ENCODE data around the gene SPCS3.
"Not testable (repeated sequence)": the region's sequence is repeated elsewhere in the genome, so short reads cannot be mapped to it uniquely, and the experiment has no call there.

SPCS3 gene

DNA sequence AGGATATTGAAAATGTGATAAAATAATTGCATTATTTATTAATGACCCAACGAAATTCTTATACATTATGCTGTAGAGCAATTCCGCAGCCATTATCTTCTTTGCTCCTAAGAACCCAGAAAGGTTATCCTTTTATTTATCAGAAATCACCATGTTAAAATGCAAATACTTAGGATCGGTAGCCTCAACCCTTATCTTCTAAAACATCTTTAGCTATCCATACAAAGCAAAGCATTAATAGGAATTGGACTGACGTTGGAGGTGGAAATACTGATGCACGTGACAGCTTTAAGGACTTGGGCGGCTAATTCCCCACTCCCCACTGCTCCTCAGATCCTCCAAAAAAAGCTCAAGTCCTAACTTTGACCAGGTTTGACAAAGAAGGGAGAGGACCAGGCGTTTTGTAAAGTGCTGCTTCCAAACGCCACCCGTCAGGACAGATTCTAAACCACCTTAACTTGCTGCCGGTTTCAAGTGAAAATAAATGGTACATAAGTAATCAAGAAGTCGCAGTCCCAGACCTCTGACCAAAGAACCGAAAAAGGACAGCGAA is 539 bp upstream of the SPCS3 start:
- H3K4me1 Mint-ChIP-seq: peaks cover 28% of the 10 kb centered on the region
- H3K4me3 Mint-ChIP-seq: peak overlapping the region; percentile 91
- ATAC-seq (ENCODE audit: low read depth) (no peak), DNase-seq (ENCODE audit: low spot score in 2 of 2) (no peak)
- H3K36me3 Mint-ChIP-seq: peaks cover 2% of the 10 kb centered on the region
- no peaks in the 10 kb centered on the region for H3K9me3 Mint-ChIP-seq
- no peaks in the 10 kb centered on the region for H3K27me3 Mint-ChIP-seq
- H3K27ac Mint-ChIP-seq: peak overlapping the region; percentile 94

DNA sequence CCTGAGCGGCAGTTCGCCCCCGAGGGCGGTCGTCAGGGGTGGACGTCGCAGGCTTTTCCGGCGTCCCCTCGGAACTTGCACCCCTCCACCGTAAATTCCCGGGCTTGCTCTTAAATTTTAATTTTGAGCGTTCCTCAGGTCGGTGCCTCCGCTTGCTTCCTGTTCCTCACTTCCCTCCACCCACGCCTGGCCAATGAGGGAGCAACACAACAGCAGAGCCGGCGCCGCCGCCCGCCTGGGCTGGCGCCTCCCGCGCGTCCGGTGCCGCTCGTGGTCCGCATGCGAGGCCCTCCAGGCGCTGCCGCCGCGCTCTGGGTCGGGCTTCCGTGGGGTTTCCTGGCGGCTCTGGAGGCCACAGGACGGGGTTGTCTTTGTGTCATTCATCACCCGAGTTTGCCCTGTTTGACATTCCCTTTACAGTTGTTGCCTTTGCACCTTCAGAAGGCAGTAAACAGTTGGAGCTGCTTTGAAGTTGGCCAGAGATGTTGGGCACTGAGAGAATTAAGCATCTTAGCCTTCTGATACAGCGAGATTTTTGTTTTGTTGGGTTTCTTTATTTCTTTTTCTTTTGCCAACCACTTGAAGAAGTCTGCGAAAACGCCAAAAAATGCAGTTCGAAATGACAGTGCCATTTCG is 692 bp downstream of the SPCS3 start:
- Mint-ChIP-seq H3K4me3 (peak overlapping the region; percentile 91), H3K9me3 (no peaks in the 10 kb centered on the region), H3K27ac (peak overlapping the region; percentile 94), H3K4me1 (peaks cover 30% of the 10 kb centered on the region), H3K36me3 (peaks cover 4% of the 10 kb centered on the region), H3K27me3 (no peaks in the 10 kb centered on the region)
- ATAC-seq (ENCODE audit: low read depth) (peak; percentile 73), DNase-seq (ENCODE audit: low spot score in 2 of 2) (peak; percentile 73 to 78)

DNA sequence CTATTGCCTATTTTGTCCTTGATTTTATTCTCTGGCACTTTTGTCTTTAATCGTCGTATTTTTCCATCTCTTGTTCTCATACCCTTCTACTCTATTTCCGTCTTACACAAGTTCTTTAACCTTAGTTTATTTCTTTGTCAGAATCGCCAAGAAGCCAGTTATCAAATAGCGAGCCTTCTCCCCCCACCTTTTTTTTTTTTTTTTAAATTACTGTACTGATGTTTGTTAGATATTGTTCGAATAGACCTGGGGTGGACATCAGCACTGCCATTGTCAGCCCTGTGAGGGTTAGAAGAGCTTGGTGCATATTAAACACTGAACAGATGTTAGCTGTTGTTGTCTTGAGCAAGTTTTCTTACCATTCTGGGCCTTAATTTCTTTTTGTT is 1.2 kb downstream of the SPCS3 start:
- H3K36me3 Mint-ChIP-seq: peaks cover 4% of the 10 kb centered on the region
- peak overlapping the region; percentile 94 for H3K27ac Mint-ChIP-seq
- ATAC-seq (ENCODE audit: low read depth): no peak

DNA sequence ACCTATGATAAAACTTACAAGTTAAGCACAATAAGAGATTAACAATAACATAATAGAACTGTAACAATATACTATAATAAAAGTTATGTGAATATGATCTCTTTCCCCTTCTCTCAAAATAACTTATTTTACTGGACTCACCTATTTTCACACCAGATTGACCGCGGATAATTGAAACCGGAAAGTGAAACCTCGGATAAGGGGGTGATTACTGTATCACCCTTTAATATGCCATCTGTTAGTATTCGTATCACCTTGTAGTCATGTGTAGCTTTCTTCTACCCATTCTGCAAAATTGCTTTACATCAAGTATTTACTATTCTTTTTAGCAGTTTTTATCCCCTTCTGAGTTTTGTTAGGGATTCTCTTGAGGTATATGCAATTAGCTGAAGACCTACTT is 1.8 kb downstream of the SPCS3 start:
- H3K27me3 Mint-ChIP-seq: no peaks in the 10 kb centered on the region
- peaks cover 4% of the 10 kb centered on the region for H3K36me3 Mint-ChIP-seq
- H3K4me1 Mint-ChIP-seq: peaks cover 30% of the 10 kb centered on the region
- DNase-seq (ENCODE audit: low spot score in 2 of 2) (no peak), ATAC-seq (ENCODE audit: low read depth) (no peak)
- H3K4me3 Mint-ChIP-seq: peak overlapping the region; percentile 91
- H3K9me3 Mint-ChIP-seq: no peaks in the 10 kb centered on the region
- H3K27ac Mint-ChIP-seq: peak overlapping the region; percentile 94

More for the DNA sequence above, 1.2 kb downstream of the SPCS3 start:
- H3K9me3 Mint-ChIP-seq: no peaks in the 10 kb centered on the region
- H3K4me3 Mint-ChIP-seq: peak overlapping the region; percentile 91
- peaks cover 30% of the 10 kb centered on the region for H3K4me1 Mint-ChIP-seq
- H3K27me3 Mint-ChIP-seq: no peaks in the 10 kb centered on the region
- DNase-seq (ENCODE audit: low spot score in 2 of 2): no peak

DNA sequence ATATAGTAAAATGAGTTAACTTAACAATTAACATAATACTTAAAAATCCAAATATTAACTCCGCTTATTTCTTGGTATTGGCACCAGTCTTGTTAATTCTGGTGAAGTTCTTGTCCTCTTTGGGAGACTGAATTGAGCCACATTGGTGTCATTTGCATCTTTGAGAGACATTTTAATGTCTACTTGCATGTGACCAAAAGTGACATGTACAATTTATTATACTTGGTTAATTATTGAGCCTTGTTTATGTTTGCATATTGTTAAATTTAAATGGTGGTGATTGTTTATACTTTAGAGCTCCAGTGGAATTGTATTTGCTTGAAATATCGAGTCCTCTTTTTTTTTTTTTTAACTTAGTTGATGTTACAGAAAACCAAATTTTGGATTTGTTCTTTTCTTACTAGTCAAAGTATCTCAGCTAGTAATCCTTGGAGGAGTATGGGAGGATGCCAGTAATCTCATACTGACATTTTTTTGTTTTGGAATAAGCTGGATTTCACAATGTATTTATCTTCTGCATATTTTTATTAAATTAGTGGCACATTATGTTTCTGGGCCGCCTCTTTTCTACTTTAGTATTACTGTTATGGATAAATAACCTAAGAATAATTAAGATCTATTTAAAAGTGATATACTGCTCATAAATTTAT is 3.9 kb downstream of the SPCS3 start:
- no peak overlapping the region for H3K4me3 Mint-ChIP-seq
- no peaks in the 10 kb centered on the region for H3K27me3 Mint-ChIP-seq
- no peaks in the 10 kb centered on the region for H3K9me3 Mint-ChIP-seq
- DNase-seq (ENCODE audit: low spot score in 2 of 2): no peak
- H3K4me1 Mint-ChIP-seq: peaks cover 25% of the 10 kb centered on the region
- no peak for ATAC-seq (ENCODE audit: low read depth)
- no peak overlapping the region for H3K27ac Mint-ChIP-seq
- peaks cover 6% of the 10 kb centered on the region for H3K36me3 Mint-ChIP-seq

DNA sequence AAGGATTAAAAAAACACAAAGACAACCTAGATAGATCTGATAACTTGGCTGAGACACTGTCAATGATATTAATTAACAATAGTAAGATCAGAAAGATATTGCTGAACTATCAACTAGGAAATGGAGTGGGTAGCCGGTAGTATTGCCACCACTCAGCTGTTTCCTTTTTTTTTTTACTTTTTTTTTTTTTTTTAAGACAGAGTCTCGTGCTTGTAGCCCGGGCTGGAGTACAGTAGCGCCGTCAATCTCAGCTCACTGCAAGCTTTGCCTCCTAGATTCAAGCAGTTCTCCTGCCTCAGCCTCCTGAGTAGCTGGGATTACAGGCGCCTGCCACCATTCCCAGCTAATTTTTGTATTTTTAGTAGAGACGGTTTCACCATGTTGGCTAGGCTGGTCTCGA is 5.1 kb downstream of the SPCS3 start:
- not testable (repeated sequence) for H3K36me3 Mint-ChIP-seq; ATAC-seq (ENCODE audit: low read depth); H3K4me3 Mint-ChIP-seq; H3K9me3 Mint-ChIP-seq; H3K27ac Mint-ChIP-seq; H3K27me3 Mint-ChIP-seq; DNase-seq (ENCODE audit: low spot score in 2 of 2)
- H3K4me1 Mint-ChIP-seq: peaks cover 25% of the 10 kb centered on the region

DNA sequence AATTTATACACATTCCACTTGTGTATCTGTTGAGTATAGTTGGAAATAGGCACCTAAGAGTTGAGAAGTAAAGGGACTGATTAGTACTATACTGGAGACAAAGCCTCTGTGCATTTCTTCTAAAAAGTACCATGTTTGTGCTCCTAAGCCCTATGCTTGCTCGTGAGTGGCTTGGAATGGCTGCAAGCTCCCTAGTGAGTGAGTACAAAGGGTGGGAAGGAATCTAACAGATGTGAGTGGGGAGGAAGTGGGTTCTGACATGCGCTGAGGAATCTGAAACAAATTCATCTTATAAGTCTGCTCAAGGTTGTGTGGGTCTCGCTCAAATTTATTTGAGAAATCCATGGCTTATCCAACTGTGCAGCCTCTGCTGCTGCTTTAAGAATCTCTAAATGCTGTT is 13.3 kb downstream of the SPCS3 start:
- H3K9me3 Mint-ChIP-seq: no peaks in the 10 kb centered on the region
- DNase-seq (ENCODE audit: low spot score in 2 of 2) (no peak), ATAC-seq (ENCODE audit: low read depth) (no peak)
- H3K36me3 Mint-ChIP-seq: peaks cover 10% of the 10 kb centered on the region
- no peaks in the 10 kb centered on the region for H3K27me3 Mint-ChIP-seq
- peak overlapping the region; percentile 41 for H3K27ac Mint-ChIP-seq
- no peak overlapping the region for H3K4me3 Mint-ChIP-seq
- no peaks in the 10 kb centered on the region for H3K4me1 Mint-ChIP-seq

DNA sequence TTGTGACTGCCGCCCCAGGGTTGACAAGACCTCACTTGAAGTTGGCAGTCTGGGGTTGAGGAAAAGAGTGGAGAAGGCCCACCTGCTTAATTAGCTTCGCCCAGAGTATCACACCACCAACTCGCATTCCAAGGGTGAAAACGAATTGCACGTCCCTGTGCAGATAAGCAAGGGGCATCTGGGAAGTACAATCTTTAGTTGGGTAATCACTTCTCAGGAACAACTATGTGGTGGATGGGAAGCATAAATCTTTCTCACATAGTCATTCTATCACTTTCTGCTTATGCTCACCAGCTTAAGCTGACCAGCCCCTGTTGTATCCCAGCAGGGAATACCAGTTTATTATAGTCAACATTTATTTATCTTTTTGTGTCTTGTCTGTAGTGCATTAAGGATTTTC is 14.3 kb downstream of the SPCS3 start:
- no peak overlapping the region for H3K4me3 Mint-ChIP-seq
- peaks cover 9% of the 10 kb centered on the region for H3K36me3 Mint-ChIP-seq
- ATAC-seq (ENCODE audit: low read depth): no peak
- no peaks in the 10 kb centered on the region for H3K9me3 Mint-ChIP-seq
- no peak overlapping the region for H3K27ac Mint-ChIP-seq
- DNase-seq (ENCODE audit: low spot score in 2 of 2): no peak
- H3K4me1 Mint-ChIP-seq: no peaks in the 10 kb centered on the region
- no peaks in the 10 kb centered on the region for H3K27me3 Mint-ChIP-seq

DNA sequence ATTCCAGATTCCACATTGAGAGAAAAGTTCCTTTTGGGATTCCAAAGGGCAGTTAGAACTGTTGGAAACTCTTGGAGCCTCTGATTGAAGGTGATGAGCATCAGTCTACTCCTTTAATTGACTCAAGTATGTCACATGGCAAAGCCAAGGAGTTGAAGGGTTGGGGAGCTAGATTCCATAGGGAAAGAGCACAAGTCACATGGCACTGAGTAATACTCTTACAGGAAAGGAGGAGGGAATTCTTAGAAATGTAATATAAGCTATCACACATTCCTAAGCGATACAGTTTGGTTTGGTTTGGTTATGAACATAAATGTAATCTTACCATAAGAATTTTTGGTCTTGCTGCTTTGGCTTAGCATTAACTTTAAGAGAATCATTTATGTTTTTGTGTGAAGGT is 15.7 kb downstream of the SPCS3 start:
- no peaks in the 10 kb centered on the region for H3K27me3 Mint-ChIP-seq
- no peak overlapping the region for H3K4me3 Mint-ChIP-seq
- DNase-seq (ENCODE audit: low spot score in 2 of 2) (no peak), ATAC-seq (ENCODE audit: low read depth) (no peak)
- H3K36me3 Mint-ChIP-seq: peaks cover 9% of the 10 kb centered on the region
- no peaks in the 10 kb centered on the region for H3K9me3 Mint-ChIP-seq
- no peaks in the 10 kb centered on the region for H3K4me1 Mint-ChIP-seq
- H3K27ac Mint-ChIP-seq: no peak overlapping the region

DNA sequence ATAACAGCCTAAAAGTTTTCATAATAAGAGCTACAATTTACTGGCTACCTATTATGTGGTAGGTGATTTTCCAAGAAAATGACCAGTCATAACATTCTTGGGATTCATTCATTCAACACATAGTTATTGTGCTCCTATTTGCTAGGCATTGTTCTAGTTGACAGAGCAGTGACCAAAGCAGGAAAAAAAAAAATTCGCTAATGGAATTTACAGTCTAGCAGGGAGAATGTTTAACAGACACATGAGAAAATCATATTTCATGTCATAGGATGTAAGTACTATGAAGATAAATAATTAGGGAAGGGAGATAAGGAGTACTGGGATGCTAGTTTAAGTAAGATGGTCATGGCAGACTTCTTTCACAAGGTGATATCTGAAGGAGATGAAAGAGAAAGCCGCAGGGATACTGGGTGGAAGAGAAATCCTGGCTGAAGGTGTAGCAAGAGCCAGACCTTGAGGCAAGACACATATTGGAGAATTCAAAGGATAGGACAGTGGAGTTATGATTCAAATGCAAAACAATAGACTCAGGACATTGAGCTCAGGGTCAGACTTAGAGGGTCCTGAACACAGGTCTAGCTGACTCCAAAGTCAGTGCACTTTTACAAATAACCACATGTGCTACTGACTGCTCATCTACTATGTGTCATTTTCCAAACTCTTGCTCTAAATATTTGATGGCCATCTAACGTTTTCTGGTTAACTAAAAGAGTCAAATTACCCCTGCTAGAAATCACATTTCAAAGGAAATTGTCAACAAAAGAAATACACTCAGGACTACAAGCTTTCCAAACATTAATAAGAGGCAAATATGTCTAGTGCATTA is 20.4 kb downstream of the SPCS3 start:
- Mint-ChIP-seq H3K36me3 (peaks cover 13% of the 10 kb centered on the region), H3K27ac (peak overlapping the region; percentile 39), H3K4me3 (no peak overlapping the region), H3K9me3 (peaks cover 6% of the 10 kb centered on the region), H3K27me3 (no peaks in the 10 kb centered on the region), H3K4me1 (no peaks in the 10 kb centered on the region)
- DNase-seq (ENCODE audit: low spot score in 2 of 2) (no peak), ATAC-seq (ENCODE audit: low read depth) (no peak)

DNA sequence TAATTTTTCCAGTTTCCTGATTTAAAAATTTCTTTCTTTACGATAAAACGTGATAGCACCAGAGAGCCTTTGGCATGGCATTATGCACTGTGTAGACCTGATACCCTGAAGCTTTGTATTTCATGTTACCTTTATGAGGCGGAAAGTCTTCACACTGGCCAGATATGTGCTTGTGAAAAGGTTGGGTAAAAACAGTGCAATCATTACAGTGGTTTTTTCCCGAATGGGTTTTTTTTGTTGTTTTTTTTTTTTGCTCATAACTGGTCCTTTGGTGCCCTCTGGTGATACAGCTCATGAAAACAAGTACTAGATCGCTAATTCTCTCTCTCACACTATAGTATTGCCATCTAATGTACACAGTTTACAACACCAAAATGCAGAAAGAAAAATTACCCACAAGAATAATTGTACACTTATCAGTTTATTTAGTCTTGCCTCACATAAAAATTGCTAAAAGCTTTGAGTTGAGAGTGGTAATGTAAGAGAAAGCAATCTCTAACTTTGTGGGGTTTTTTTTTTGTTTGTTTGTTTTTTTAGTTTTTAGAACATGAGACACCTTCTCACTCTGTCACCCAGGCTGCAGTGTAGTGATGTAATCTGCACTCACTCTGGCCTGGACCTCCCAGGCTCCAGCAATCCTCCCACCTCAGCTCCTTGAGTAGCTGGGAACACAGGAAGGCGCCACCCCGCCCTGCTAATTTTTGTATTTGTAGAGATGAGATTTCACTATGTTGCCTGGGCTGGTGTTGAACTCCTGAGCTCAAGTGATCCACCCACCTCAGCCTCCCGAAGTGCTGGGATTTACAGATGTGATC is 21.3 kb downstream of the SPCS3 start:
- DNase-seq (ENCODE audit: low spot score in 2 of 2) (no peak), ATAC-seq (ENCODE audit: low read depth) (no peak)
- Mint-ChIP-seq H3K4me1 (no peaks in the 10 kb centered on the region), H3K27me3 (no peaks in the 10 kb centered on the region), H3K4me3 (no peak overlapping the region), H3K27ac (no peak overlapping the region), H3K36me3 (peaks cover 16% of the 10 kb centered on the region), H3K9me3 (peaks cover 10% of the 10 kb centered on the region)

DNA sequence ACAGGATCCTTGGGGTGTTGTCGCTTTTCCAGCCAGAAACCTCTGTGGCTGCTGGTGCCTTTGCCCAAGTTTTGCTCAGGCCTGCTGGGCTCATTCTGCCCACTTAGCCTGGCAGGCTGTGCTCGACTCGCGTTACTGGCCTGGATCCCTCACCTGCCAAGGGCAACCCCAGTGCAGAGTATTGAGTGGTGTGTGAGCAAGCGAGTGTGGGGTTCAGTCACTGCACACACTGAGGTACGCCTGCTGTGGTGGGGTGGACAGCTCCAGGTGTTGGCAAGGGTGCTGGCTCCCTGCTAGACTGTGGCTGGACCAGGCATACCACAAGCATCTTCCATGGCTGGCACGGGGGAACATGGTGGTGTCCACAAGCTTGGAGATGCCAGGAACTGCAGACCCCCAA is 22.6 kb downstream of the SPCS3 start:
- H3K27ac Mint-ChIP-seq: no peak overlapping the region
- DNase-seq (ENCODE audit: low spot score in 2 of 2): no peak

DNA sequence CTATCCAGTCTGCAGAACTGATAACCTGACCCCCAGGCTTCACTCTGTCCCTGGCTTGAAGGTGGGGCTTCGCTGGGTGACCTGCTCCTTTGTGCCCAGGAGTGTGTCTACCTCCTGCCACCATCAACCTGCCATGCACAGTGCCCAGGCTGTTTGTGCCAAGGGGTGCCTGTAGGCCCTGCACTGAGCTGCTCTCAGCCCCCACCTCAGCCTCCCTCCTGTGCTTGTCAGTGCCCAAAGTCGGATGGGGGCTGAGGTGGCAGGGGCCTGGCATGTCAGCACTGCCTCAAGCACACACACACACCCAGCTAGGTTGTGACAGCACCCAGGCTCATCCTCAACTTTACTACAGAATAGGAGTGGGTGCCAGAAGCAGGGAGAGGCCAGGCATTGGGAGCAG is 23.5 kb downstream of the SPCS3 start:
- Mint-ChIP-seq H3K27me3 (no peaks in the 10 kb centered on the region), H3K4me3 (no peak overlapping the region), H3K27ac (no peak overlapping the region), H3K36me3 (peaks cover 12% of the 10 kb centered on the region), H3K9me3 (peaks cover 10% of the 10 kb centered on the region), H3K4me1 (no peaks in the 10 kb centered on the region)
- no peak for ATAC-seq (ENCODE audit: low read depth)
- DNase-seq (ENCODE audit: low spot score in 2 of 2): no peak

More for the DNA sequence above, 22.6 kb downstream of the SPCS3 start:
- Mint-ChIP-seq H3K4me1 (no peaks in the 10 kb centered on the region), H3K9me3 (peaks cover 10% of the 10 kb centered on the region), H3K4me3 (no peak overlapping the region), H3K27me3 (no peaks in the 10 kb centered on the region), H3K36me3 (peaks cover 12% of the 10 kb centered on the region)
- no peak for ATAC-seq (ENCODE audit: low read depth)

Data from memory B cell (primary cell).